Measurements from ENCODE around the gene SP100.

- TF ChIP-seq CTCF (IDR thresholded peaks at IDR 0.05): no peak
- no peak for TF ChIP-seq POLR2A (IDR thresholded peaks at IDR 0.05)
Observed at GRCh38 chr2:230400454-230400853, 15.5 kb upstream of the SP100 start.

All from testis (tissue), 2 donors.